ENCODE results near the gene OGFOD2.
"Not testable (repeated sequence)": the region's sequence is repeated elsewhere in the genome, so short reads cannot be mapped to it uniquely, and the experiment has no call there.

Gene OGFOD2

DNA sequence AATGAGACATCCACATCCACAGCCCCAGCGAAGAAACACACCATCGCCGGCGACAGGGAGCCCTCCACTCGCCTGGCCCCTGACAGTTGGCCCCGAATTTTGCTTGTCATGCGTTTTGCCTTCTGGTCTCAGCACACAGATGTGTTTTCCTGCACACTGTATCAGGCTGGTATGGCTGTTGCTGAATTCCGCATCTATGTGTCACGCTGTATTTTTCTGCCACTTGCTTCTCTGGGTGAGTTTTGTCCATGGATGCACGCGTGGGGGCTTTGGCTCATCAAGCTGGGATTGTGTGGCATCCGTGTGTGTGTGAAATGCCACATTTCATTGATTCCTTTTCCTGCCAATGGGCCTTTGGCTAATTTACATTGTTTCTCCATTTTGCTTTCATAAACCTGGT lies 31.9 kb downstream of the OGFOD2 start:
- no peak for DNase-seq

DNA sequence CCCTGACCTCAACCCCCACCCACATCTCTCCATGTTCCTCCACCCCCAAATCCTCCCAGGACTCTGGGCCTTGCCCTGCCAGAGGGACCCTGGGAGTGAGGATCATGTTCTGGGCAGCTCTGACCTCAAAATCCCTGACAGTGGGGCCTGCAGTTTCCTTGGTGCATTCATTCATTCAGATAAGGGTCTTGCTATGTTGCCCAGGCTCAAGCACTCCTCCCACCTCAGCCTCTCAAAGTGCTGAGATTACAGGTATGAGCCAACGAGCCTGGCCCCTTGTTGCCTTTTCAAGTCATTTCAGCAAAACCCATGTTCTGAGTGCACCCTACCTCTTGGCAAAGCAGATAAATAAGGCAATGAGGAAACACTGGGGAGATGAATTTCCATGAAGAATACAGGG lies 35.1 kb downstream of the OGFOD2 start:
- DNase-seq: no peak

DNA sequence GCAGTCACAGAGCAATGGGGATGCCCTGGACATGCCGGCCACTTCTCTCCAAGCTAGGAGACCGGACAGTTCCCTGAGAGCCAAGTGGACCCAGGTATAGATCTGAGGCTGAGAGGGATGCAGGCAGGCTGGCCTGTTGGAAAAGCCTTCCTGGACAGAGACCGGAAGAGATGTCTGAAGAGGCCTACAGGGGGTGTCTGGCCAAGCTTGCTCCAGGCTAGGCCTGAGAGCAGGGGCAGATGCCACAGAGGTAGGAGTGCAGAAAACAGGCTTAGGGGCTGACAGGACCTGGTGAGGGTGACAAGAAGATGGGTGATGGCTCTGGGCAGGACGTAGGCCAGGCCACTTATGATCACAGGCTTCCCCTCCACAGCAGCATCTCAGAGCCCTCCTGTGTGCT lies 35.6 kb downstream of the OGFOD2 start:
- DNase-seq: no peak

DNA sequence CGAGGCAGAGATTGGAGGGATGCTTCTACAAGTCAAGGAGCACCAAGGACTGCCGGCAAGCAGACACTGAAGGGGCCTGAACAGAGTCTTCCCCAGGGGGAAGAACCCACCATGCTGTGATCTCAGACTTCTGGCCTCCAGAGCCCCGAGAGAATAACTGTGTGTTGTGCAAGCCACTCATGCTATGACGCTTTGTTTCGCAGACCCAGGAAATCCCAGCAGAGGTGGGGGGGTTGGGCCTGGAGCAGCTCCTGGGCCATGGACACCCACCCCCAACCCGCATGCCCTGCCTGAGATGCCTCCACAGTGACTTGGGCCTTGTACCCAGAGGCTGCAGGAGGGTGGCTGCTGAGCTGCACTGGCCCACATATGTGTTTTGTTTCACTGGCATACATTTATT lies 36.7 kb downstream of the OGFOD2 start:
- no peak for DNase-seq

DNA sequence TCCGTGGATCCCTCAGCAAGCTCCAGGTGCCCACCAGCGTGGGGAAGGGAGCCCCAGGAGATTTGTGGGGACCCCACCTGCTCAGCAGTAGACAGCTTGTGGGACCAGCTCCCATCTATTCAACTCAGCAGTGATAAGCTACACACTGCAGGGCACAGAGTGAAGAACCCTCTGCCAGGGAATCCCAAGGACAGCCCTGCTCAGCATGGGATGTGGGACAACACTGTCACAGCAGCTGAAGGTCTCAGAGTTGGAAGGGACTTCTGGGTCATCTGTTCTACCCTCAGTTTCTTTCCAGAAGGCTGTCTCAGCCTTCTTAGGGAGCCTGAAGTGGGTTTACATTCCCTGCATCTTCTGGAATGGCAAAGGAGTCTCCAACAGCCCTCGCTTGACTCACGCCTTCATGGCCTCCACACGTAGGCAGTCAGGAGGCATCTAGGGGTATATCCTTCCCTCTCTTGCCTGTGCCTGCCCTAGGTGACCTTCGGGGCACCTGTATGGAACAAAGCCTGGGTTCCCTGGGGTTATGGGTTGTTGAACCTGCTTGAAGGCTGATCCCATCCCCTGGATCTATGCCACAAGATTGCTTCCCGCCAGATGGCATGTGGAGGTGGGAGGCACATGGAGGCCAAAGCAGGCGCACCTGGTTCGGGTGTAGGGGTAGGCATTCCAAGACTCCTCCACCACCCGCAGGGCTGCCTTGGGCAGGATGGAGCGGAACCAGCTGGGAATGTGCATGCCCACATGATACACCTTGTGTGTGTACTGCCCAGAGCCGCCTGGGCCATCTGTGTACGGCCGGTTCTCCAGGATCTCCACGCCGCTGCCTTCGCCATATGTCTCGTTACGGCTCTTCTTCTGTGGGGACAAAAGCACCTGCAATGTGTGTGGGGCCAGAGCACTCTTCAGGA lies 38.4 kb downstream of the OGFOD2 start:
- no peak for DNase-seq

DNA sequence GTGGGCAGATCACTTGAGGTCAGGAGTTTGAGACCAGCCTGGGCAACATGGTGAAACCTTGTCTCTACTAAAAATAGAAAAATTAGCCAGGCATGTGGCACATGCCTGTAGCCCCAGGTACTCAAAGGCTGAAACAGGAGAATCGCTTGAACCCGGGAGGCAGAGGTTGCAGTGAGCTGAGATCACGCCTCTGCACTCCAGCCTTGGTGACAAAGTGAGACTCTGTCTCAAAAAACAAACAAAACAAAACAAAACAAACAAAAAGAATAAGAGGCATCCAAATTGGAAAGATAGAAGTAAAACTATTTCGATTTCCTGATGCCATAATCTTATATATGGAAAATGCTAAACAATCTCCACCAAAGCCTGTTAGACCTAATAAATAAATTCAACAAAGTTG lies 39.4 kb downstream of the OGFOD2 start:
- DNase-seq: not testable (repeated sequence)

DNA sequence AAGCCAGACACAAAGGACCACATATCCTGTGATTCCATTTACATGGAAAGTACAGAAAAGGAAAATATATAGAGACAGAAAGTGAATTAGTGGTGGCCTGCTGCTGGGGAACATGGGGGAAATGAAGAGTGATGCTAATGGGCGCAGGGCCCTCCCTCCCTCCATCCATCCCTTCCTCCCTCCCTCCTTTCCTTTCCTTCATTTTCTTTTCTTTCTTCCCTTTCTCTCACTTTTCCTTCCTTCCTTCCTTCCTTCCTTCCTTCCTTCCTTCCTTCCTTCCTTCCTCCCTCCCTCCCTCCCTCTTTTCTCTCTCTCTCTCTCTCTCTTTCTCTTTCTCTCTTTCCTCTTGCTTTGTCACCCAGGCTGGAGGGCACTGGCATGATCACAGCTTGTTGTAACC lies 42.7 kb downstream of the OGFOD2 start:
- no peak for DNase-seq

DNA sequence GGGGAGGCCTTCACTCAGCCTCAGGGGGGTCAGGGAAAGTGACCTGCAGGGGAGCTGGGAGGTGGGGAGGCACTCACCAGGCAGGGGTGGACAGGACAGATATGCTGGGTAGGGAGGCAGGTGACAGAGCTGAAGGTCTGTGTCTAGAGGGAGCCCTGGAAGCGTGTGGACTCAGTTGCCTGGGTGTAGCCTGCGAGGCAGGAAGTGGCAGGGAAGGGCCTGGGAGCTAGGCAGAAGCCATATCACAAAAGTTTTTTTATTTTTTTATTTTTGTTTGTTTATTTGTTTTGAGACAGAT lies 44.7 kb downstream of the OGFOD2 start:
- DNase-seq: no peak

DNA sequence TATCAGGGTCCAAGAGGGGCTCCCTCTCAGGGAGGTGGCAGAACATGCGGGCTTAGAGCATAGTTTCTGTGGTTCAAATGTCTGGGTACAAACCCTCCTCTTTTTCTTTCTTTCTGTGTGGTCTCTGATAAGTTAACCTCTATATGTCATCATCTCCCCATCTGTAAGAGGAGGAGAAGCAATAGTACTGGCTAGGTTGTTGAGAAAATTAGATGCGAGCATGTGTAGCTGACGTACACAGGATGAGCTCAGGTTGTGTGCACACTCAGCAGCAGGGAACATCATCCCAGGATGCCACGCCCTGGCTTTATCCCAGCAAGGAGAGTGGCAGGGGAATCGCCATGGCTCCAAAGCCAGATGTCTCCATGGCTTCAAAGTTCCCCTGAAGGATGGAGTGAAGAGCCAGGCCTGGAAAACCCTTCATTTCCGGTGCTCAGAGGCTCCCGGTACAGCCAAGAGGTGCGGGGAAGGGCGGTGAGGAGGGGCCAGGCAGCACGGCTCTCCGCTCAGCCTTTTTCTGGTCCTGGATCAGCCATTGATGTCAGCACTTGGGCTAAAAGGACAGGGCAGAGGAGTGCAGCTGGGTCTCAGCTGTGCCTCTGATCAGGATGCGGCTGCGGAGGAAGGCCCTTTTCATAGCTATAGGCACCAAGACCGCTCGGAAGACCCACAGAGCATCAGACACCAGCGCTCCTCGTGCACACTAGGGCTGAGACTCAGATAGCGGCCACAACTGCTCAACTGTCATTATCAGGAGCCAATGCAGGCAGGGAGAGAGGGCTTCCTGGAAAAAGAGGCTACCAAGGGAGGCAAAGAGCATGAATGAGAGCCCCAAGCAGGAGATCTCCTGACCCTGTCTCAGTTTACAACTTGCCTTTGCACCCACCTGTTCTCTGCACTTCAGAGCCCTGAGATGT lies 46.9 kb downstream of the OGFOD2 start:
- no peak for DNase-seq

DNA sequence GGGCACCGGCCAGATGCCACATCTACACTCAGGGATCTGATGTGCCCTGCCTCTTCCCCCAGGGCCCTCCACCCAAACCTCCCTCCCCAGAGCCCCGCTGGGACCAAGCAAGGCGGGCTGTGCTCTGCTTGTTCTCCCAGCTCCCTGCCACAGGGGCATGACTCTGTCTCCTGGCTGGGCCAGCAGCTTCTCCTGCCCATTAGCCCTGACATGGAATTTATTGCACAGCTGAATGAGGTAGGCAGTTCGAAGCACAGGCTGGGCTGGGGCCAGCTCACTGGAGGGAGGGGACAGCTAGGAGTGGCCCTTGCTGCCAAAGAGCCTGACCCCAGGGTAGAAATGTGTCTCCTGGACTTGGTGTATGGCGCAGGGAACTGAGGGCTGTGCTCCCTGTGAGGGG lies 47.8 kb downstream of the OGFOD2 start:
- no peak for DNase-seq

DNA sequence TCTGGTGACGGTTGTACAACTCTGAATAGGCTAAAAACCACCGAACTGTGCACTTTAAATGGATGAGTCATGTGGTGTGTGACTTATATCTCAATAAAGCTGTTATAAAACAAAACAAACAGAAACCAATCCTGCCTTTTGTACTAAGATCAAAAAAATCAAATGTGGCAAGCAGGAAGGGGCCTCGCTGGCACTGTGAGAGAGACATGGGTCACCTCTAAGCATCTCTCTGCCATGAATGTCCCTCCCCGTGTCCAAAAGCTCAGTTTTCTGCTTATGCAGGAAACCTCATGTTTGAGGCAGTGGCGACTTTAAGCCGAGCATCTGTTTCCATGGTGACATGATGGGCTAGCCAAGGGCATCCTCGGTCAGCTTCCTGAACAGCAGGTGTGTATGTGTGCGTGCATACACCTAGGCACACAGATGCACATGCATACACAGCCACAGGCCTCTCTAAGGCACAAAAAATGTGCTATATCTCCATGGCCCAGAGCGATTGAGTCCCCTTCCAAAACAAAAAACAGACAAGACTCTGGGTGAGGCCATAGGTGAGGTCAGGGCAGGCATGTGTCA lies 49.9 kb downstream of the OGFOD2 start:
- no peak for DNase-seq

DNA sequence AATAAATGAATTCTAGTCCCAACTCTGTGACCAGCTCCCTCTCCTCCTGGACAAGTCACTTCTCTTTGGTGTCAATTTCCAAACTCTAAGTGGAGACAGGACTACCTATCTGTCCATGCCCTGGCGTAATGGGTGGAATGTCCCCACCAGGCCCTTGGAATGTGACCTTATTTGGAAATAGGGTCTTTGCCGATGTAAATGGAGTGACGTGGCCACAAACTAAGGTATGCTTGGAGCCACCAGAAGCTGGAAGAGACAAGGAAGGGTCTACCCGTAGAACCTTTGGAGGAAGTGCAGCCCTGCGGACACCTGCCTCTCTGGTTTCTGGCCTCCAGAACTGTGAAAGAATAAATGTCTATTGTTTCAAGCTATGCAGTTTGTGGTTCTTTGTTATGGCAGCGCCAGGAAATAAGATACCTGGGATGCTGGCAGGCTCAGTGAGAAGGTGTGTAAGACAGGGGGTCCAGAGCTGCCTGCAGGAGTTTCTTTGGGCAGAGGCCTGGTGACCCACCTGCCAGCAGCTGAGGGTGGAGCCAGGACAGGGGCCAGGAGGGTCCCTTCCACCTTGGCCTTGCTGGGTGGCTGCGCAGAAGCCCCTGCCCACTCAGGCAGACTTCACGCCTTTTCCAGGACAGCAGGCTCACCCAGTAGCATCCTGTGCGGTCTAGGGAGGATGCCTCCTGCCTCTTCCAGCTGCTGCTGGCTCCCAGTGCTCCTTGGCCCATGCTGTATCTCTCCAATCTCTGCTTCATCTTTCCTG lies 51.2 kb downstream of the OGFOD2 start:
- no peak for DNase-seq

DNA sequence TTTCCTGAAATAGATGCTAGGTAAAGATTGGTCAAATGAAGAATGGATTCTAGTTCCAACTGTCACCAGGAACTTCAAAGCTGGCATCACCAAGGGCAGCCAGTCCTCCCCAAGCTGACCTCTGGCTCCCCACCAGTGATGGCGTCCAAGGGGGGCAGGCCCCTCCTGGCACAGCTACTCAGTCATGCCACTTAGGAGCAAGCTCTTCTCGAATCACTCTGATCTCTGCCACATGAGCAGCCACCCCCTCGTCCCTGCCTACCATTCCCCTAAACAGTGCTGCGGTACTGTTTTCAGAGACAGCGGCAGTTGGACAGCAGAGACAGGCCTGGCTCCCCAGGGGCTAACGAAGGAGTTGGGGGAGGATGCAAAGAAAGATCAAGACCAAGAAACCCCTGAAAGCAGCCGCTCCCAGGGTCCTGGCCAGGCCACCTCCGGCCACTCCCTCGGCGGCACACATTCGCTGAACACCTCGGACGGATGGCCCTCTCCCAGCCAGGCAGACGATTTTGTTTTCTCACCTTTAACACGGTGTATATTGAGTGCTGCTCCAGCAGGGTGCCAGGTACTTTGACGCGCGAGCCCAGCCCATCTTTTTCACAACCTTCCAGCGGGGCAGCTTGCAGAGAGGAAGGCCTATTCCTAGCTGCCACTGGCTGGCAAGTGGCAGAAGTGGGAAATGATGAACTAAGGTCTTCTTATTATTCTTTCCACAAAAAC lies 52.8 kb downstream of the OGFOD2 start:
- DNase-seq: no peak

DNA sequence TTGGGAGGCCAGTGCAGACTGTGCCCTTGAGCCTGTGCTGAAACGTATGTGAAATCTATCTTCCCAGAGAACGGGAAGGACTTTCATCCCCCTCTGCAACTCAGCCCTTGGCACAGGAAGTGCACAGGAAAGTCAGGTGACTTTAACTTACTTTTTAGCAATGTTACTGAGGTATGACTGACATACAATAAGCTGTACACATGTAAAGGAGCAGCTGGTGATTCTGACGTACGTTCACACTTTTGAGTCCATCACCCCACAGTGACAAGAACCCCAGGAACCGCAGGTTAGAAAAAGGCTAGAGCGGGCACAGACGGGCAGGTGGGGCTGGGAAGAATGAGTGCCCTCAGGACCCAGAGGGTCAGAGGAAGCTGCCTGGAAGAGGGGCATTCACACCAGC lies 53.4 kb downstream of the OGFOD2 start:
- no peak for DNase-seq

DNA sequence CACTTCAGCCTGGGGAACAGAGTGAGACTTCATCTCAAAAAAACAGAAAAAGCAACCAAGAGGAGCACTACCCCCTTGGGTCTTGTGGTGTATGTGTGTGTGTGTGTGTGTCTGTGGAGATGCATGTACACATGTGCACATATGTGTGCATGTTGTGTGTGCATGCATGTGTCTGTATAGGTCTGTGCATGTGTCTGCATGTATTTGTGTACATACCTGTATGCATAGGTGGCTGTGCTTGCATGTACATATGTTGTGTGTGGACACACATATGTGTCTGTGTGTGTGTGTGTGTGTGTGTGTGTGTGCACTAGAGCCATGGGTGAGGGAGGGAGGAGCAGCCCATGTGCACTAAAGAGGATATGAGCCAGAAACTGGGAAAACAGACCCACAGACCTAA lies 54.5 kb downstream of the OGFOD2 start:
- DNase-seq: no peak
